CD8-positive, alpha-beta memory T cell (primary cell): ENCODE measurements around the gene ANKRD33. TPM values are rescaled to one million over a fixed set of nuclear protein-coding genes. Genes with fewer than 3 reads are reported as not detected.
A peak's percentile ranks its signal among the peaks of the same experiment; 100 is the strongest.

Source experiments
- CTCF ChIA-PET: fragments of 350-600 bp; sonication (Branson Sonifier 250); formaldehyde crosslinking; loops from one replicate; lab custom pipeline; 2021; ENCODE audit warnings: antibody characterized with exemption; lab: Charles Lee
- POLR2A ChIA-PET: fragments of 350-600 bp; sonication (Branson Sonifier 250); formaldehyde crosslinking; loops from one replicate; lab custom pipeline; 2021; ENCODE audit warnings: antibody characterized with exemption; lab: Charles Lee
- DNase-seq, 5 donors: peaks; one replicate each; pipeline versions ENCODE4 v3.0.0 to v3.0.0-alpha.2; 2020 to 2022; ENCODE audit warnings: mixed read lengths in 1 of 5
- H3K27ac ChIP-seq: one replicate; pipeline ENCODE4 v1.7.0; 2013; ENCODE audit warnings: low read depth, mild to moderate bottlenecking, low read length, moderate library complexity
- H3K27me3 ChIP-seq: 2 replicates; pipeline ENCODE4 v1.7.0; 2013; ENCODE audit warnings: low read length, mild to moderate bottlenecking; ENCODE audit not compliant: insufficient read depth, poor library complexity, severe bottlenecking
- H3K36me3 ChIP-seq: 2 replicates; pipeline ENCODE4 v1.7.0; 2013; ENCODE audit warnings: mild to moderate bottlenecking, low read length, moderate library complexity; ENCODE audit not compliant: insufficient read depth
- H3K4me1 ChIP-seq: 2 replicates; pipeline ENCODE4 v1.7.0; 2013; ENCODE audit warnings: mild to moderate bottlenecking, low read length, moderate library complexity; ENCODE audit not compliant: insufficient read depth
- H3K4me3 ChIP-seq: 2 replicates; pipeline ENCODE4 v1.7.0; 2013; ENCODE audit warnings: mild to moderate bottlenecking, low read length
- H3K9me3 ChIP-seq: 2 replicates; pipeline ENCODE4 v1.7.0; 2013; ENCODE audit warnings: mild to moderate bottlenecking, low read length
- H3K27ac Mint-ChIP-seq, 8 donors: one replicate each; pipeline ENCODE4 v1.8.0; 2020 to 2021; ENCODE audit warnings: mixed read lengths in 8 of 8, mild to moderate bottlenecking in 6 of 8, inconsistent platforms in 3 of 8, moderate library complexity in 3 of 8
- H3K27me3 Mint-ChIP-seq, 2 donors: one replicate each; pipeline ENCODE4 v1.8.0; 2020 to 2021; ENCODE audit warnings: mixed read lengths in 2 of 2, mild to moderate bottlenecking in 1 of 2, moderate library complexity in 1 of 2
- H3K36me3 Mint-ChIP-seq, 3 donors: one replicate each; pipeline ENCODE4 v1.8.0; 2020 to 2021; ENCODE audit warnings: mixed read lengths in 3 of 3, inconsistent platforms in 1 of 3, mild to moderate bottlenecking in 1 of 3
- H3K4me1 Mint-ChIP-seq, 3 donors: one replicate each; pipeline ENCODE4 v1.8.0; 2020 to 2021; ENCODE audit warnings: mixed read lengths in 3 of 3, inconsistent platforms in 1 of 3, mild to moderate bottlenecking in 1 of 3
- H3K4me3 Mint-ChIP-seq, 7 donors: one replicate each; pipeline ENCODE4 v1.8.0; 2020 to 2021; ENCODE audit warnings: mixed read lengths in 7 of 7, mild to moderate bottlenecking in 6 of 7, moderate library complexity in 4 of 7, inconsistent platforms in 2 of 7
- H3K9me3 Mint-ChIP-seq, 5 donors: one replicate each; pipeline ENCODE4 v1.8.0; 2020 to 2022; ENCODE audit warnings: mixed read lengths in 5 of 5, mild to moderate bottlenecking in 3 of 5, moderate library complexity in 2 of 5, inconsistent platforms in 1 of 5
- polyA plus RNA-seq: library from polyadenylated mRNA; unstranded; fragments of 300-500 nt; fragmentation: Illumina TruSeq; gene quantifications from one replicate; pipeline ENCODE4 v1.2.3, GENCODE V29; 2021
- total RNA-seq, 2 experiments: library from RNA; stranded (reverse); gene quantifications; one replicate each; pipeline ENCODE4 v1.2.3, GENCODE V29; 2021

ANKRD33 gene
- total and polyA plus RNA-seq, 3 experiments from 2014 or later: not detected

DNA sequence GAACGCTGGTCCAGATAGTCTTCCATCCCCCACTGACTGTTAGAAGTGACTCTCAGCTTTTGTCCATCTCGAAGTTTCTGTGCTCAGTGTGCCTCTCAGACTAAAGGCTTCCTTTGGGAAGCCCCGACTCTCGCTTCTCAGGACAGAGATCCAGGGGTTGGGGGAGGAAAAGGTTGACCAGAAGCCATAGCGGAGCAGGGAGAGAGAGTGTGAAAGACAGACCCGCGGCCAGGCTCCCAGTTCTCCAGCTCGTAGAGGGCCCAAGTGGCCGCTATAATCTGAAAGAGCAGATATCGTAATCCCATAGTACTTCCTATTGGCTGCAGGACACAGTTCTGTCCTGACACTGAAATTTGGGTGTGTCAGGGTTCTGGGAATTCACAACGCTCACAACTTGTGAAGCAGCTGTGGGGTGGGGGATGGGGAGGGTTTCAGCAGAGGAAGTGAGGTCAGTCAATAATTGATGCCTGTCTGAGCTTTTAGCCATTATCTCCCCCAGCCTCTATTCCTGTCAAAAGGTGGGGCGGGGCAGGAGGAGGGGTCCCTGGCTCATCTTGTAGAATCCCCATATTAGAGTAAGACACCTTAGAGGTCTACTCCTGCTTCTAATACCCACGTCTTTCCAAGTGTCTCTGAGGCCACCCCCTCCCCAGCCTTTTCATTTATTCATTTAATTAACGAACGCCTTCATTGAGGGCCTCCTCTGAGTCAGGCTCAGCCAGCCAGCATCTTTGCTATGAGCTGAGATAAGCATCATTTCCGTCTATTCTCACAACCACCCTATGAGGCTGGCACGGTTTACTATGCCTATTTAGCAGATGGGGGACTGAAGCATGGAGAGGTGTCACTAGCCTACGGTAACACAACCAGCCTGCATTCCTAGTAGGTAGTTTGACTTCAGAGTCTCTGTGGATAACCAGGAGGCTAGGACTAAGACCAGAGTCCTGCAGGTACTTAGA lies 17.8 kb downstream of the ANKRD33 start:
- Histone ChIP-seq H3K27me3 (peaks cover 10% of the 10 kb centered on the region), H3K9me3 (no peaks in the 10 kb centered on the region), H3K36me3 (no peaks in the 10 kb centered on the region), H3K27ac (peak overlapping the region; percentile 64), H3K4me3 (no peak overlapping the region), H3K4me1 (no peaks in the 10 kb centered on the region)
- CTCF ChIA-PET: interaction anchor here (1.3 kb wide), 1 partner anchor 85 kb away, joined by 3 read pairs; no protein-coding TSS in a partner anchor
- POLR2A ChIA-PET: no interaction called here
- no peaks in the 10 kb centered on the region for H3K9me3 Mint-ChIP-seq
- H3K27ac Mint-ChIP-seq: peak overlapping the region in 1 of 8 donors; percentile 66
- no peak for DNase-seq
- no peak overlapping the region for H3K4me3 Mint-ChIP-seq
- peaks cover 17 to 42% of the 10 kb centered on the region in 2 donors for H3K27me3 Mint-ChIP-seq
- H3K4me1 Mint-ChIP-seq: peaks cover 0 to 8% (median 0%) of the 10 kb centered on the region in 3 donors
- no peaks in the 10 kb centered on the region for H3K36me3 Mint-ChIP-seq

DNA sequence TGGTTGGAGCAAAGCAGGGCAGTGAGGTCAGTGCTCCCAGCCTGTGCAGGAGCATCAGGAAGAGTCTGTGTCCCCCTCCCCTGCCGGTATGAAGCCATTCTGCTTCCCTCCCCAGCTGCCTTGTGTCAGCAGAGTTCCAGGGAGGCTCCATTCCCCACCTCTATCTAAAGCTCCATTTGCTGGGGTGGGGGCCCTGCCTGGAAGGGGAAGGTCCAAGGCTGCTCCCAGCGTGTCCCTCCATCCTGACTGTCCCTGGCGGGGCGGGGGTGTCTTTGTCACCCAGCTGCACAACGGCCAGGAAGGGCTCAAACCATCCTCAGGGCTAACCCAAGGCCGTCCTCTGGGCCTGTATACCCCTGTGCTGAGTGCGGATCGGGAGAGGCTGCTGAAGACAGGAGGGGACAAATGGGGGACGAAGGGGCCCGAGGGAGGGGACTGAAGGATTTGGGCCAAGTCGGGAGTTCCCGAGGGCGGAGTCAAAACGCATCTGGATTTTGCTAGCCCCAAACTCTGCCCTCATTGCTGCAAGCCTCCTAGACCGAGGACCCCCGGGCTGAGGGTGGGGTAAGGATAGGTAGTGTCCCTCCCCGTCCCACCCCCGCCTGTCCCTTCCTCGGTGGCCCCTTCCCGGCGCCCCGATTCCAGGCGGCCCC lies 18.7 kb downstream of the ANKRD33 start:
- Mint-ChIP-seq H3K27ac (no peak overlapping the region), H3K27me3 (peaks cover 17 to 48% of the 10 kb centered on the region in 2 donors), H3K9me3 (no peaks in the 10 kb centered on the region), H3K4me3 (no peak overlapping the region), H3K4me1 (peaks cover 0 to 8% (median 0%) of the 10 kb centered on the region in 3 donors), H3K36me3 (no peaks in the 10 kb centered on the region)
- Histone ChIP-seq H3K36me3 (no peaks in the 10 kb centered on the region), H3K27me3 (peaks cover 10% of the 10 kb centered on the region), H3K9me3 (no peaks in the 10 kb centered on the region), H3K4me3 (no peak overlapping the region), H3K27ac (peak overlapping the region; percentile 31), H3K4me1 (no peaks in the 10 kb centered on the region)
- ChIA-PET CTCF (interaction anchor here (1.3 kb wide), 1 partner anchor 86 kb away, joined by 3 read pairs; no protein-coding TSS in a partner anchor), POLR2A (no interaction called here)
- DNase-seq: no peak

GRCh38 chr12:51907083-51907855 lies 19.4 kb downstream of the ANKRD33 start, which contains the start of gene ACVRL1:
TSS of gene ACVRL1 (plus strand) at chr12:51907504. CDS start at chr12:51912475, 4,971 bp downstream.
- no peak within 1 kb of the TSS for H3K4me3 ChIP-seq
- H3K4me1 ChIP-seq: no peaks in the 10 kb centered on the region
- ChIA-PET POLR2A (no interaction called here), CTCF (interaction anchor here (1.3 kb wide), 1 partner anchor 16 kb away, joined by 3 read pairs; no protein-coding TSS in a partner anchor)
- peak within 1 kb of the TSS; percentile 31 for H3K27ac ChIP-seq
- H3K27ac Mint-ChIP-seq: no peak within 1 kb of the TSS
- H3K4me1 Mint-ChIP-seq: peaks cover 0 to 8% (median 0%) of the 10 kb centered on the region in 3 donors
- H3K9me3 Mint-ChIP-seq: no peaks in the 10 kb centered on the region
- no peak for DNase-seq
- H3K27me3 Mint-ChIP-seq: peaks cover 20 to 53% of the 10 kb centered on the region in 2 donors
- peak within 1 kb of the TSS in 3 of 7 donors; percentile 20 to 41 (median 31) for H3K4me3 Mint-ChIP-seq
- no peaks in the 10 kb centered on the region for H3K36me3 Mint-ChIP-seq
- H3K9me3 ChIP-seq: no peaks in the 10 kb centered on the region
- H3K27me3 ChIP-seq: peaks cover 10% of the 10 kb centered on the region
- no peaks in the 10 kb centered on the region for H3K36me3 ChIP-seq

- CTCF ChIA-PET: interaction anchor here (1.3 kb wide), 1 partner anchor 15 kb away, joined by 3 read pairs; no protein-coding TSS in a partner anchor
- peaks cover 0 to 1% (median 0%) of the 10 kb centered on the region in 3 donors for H3K36me3 Mint-ChIP-seq
- POLR2A ChIA-PET: no interaction called here
- Histone ChIP-seq H3K27me3 (peaks cover 10% of the 10 kb centered on the region), H3K9me3 (no peaks in the 10 kb centered on the region), H3K36me3 (no peaks in the 10 kb centered on the region), H3K4me3 (no peak overlapping the region), H3K27ac (no peak overlapping the region), H3K4me1 (no peaks in the 10 kb centered on the region)
- peak overlapping the region in 3 of 7 donors; percentile 20 to 41 (median 31) for H3K4me3 Mint-ChIP-seq
- H3K27ac Mint-ChIP-seq: no peak overlapping the region
- peaks cover 21 to 53% of the 10 kb centered on the region in 2 donors for H3K27me3 Mint-ChIP-seq
- DNase-seq: no peak
- peaks cover 0 to 8% (median 0%) of the 10 kb centered on the region in 3 donors for H3K4me1 Mint-ChIP-seq
- H3K9me3 Mint-ChIP-seq: no peaks in the 10 kb centered on the region
Measured at GRCh38 chr12:51907856-51908425, 20.0 kb downstream of the ANKRD33 start.

- Histone ChIP-seq H3K4me3 (no peak overlapping the region), H3K36me3 (no peaks in the 10 kb centered on the region), H3K27me3 (peaks cover 10% of the 10 kb centered on the region), H3K27ac (no peak overlapping the region), H3K4me1 (no peaks in the 10 kb centered on the region), H3K9me3 (no peaks in the 10 kb centered on the region)
- Mint-ChIP-seq H3K36me3 (peaks cover 0 to 1% (median 0%) of the 10 kb centered on the region in 3 donors), H3K4me3 (no peak overlapping the region), H3K27me3 (peaks cover 21 to 59% of the 10 kb centered on the region in 2 donors), H3K9me3 (no peaks in the 10 kb centered on the region), H3K27ac (no peak overlapping the region), H3K4me1 (peaks cover 0 to 8% (median 0%) of the 10 kb centered on the region in 3 donors)
- DNase-seq: no peak
- ChIA-PET CTCF (no interaction called here), POLR2A (no interaction called here)
Measured at GRCh38 chr12:51908876-51909592, 21.1 kb downstream of the ANKRD33 start.

- no peak overlapping the region for H3K27ac ChIP-seq
- H3K27me3 ChIP-seq: peaks cover 10% of the 10 kb centered on the region
- Mint-ChIP-seq H3K4me3 (no peak overlapping the region), H3K4me1 (peaks cover 0 to 8% (median 0%) of the 10 kb centered on the region in 3 donors), H3K9me3 (no peaks in the 10 kb centered on the region), H3K27me3 (peaks cover 21 to 59% of the 10 kb centered on the region in 2 donors), H3K27ac (no peak overlapping the region), H3K36me3 (peaks cover 0 to 1% (median 0%) of the 10 kb centered on the region in 3 donors)
- H3K9me3 ChIP-seq: no peaks in the 10 kb centered on the region
- ChIA-PET POLR2A (no interaction called here), CTCF (interaction anchor here (0.7 kb wide), 1 partner anchor 13 kb away, joined by 3 read pairs; no protein-coding TSS in a partner anchor)
- H3K36me3 ChIP-seq: no peaks in the 10 kb centered on the region
- no peaks in the 10 kb centered on the region for H3K4me1 ChIP-seq
- H3K4me3 ChIP-seq: no peak overlapping the region
- DNase-seq: no peak
Measured at GRCh38 chr12:51910168-51910567, 22.3 kb downstream of the ANKRD33 start.
